GM06990 (cell line): Measurements from ENCODE around the gene TMEM200A.

Experiments used
- DNase-seq: peaks from one replicate; pipeline ENCODE4 v3.0.0-alpha.2; 2011; ENCODE audit not compliant: insufficient read length; ENCODE audit errors: extremely low read depth
- H3K27me3 ChIP-seq: replicated peaks from 2 replicates; pipeline ENCODE4 v1.6.0; 2011; ENCODE audit warnings: low read length; ENCODE audit not compliant: control insufficient read depth, insufficient read depth
- H3K36me3 ChIP-seq: 2 replicates; pipeline ENCODE4 v1.5.1; 2011; ENCODE audit warnings: low read length; ENCODE audit not compliant: control insufficient read depth, insufficient read depth
- H3K4me3 ChIP-seq: replicated peaks from 2 replicates; pipeline ENCODE4 v1.5.1; 2011; ENCODE audit warnings: low read depth, mild to moderate bottlenecking, control low read depth, low read length
- CTCF ChIP-seq: IDR thresholded peaks from 2 replicates; pipeline ENCODE4 v1.5.1; 2011; ENCODE audit warnings: low read length, control low read depth, mild to moderate bottlenecking, inconsistent platforms; ENCODE audit not compliant: insufficient read depth, poor library complexity, severe bottlenecking

The TMEM200A gene

GRCh38 chr6:130459316-130459715 lies 93.5 kb downstream of the TMEM200A start:
- no peak for DNase-seq
- Histone ChIP-seq H3K36me3 (no peaks in the 10 kb centered on the region), H3K27me3 (no peaks in the 10 kb centered on the region; the same call in 1 of the 2 replicates), H3K4me3 (no peak overlapping the region)
- no peak for TF ChIP-seq CTCF

GRCh38 chr6:130460934-130461333 lies 95.1 kb downstream of the TMEM200A start:
- H3K27me3 ChIP-seq, result no peaks in the 10 kb centered on the region; the same call in 1 of the 2 replicates
- H3K36me3 ChIP-seq, result no peaks in the 10 kb centered on the region
- DNase-seq, result no peak
- H3K4me3 ChIP-seq, result no peak overlapping the region
- no peak for TF ChIP-seq CTCF

- no peak for TF ChIP-seq CTCF
- Histone ChIP-seq H3K27me3 (no peaks in the 10 kb centered on the region; the same call in 1 of the 2 replicates), H3K36me3 (no peaks in the 10 kb centered on the region), H3K4me3 (no peak overlapping the region)
- DNase-seq, result no peak
Observed at GRCh38 chr6:130466052-130466747, 100.4 kb downstream of the TMEM200A start.

- Histone ChIP-seq H3K27me3 (no peaks in the 10 kb centered on the region; the same call in 1 of the 2 replicates), H3K36me3 (no peaks in the 10 kb centered on the region), H3K4me3 (no peak overlapping the region)
- no peak for DNase-seq
- TF ChIP-seq CTCF, result no peak
Observed at GRCh38 chr6:130466748-130467061, 100.9 kb downstream of the TMEM200A start.

- no peaks in the 10 kb centered on the region for H3K36me3 ChIP-seq
- H3K27me3 ChIP-seq, result no peaks in the 10 kb centered on the region; the same call in 1 of the 2 replicates
- no peak for TF ChIP-seq CTCF
- H3K4me3 ChIP-seq, result no peak overlapping the region
- DNase-seq, result no peak
Observed at GRCh38 chr6:130467146-130468050, 101.6 kb downstream of the TMEM200A start.
